Endothelial cell of umbilical vein (primary cell): Measurements from ENCODE around the gene CUX1. TPM values are rescaled to one million over a fixed set of nuclear protein-coding genes. Genes with fewer than 3 reads are reported as not detected.
A peak's percentile ranks its signal among the peaks of the same experiment; 100 is the strongest.

Experiments
- BruUV-seq: library from RNA; stranded (reverse); fragments of 400-500 nt; replicated peaks from 2 replicates; lab custom pipeline; 2021; lab: Mats Ljungman, UMichigan
- CTCF ChIA-PET: fragments of 300-600, 350-600 bp; sonication (Branson Sonifier 250); formaldehyde crosslinking; loops from one replicate; lab custom pipeline; 2021; ENCODE audit warnings: antibody characterized with exemption, inconsistent platforms; lab: Charles Lee
- POLR2A ChIA-PET: fragments of 300-600, 350-600 bp; sonication (Branson Sonifier 250); formaldehyde crosslinking; loops from one replicate; lab custom pipeline; 2021; ENCODE audit warnings: antibody characterized with exemption, inconsistent platforms; lab: Charles Lee
- DNase-seq: peaks from one replicate; pipeline ENCODE4 v3.0.0-alpha.2; 2011; ENCODE audit warnings: low read depth, low spot score
- FAIRE-seq: peaks from 2 replicates; lab custom pipeline; 2011; peaks lifted over from hg19 to GRCh38; lab: Jason Lieb, UNC
- H2AFZ ChIP-seq: 2 replicates; pipeline ENCODE4 v1.6.0; 2012; ENCODE audit warnings: low read depth, low read length, control low read depth, inconsistent platforms
- H3K27ac ChIP-seq: 2 replicates; pipeline ENCODE4 v1.5.1; 2011; ENCODE audit warnings: low read depth, mild to moderate bottlenecking, control low read depth, low read length, moderate library complexity; ENCODE audit not compliant: insufficient read depth
- H3K27me3 ChIP-seq, 2 experiments: 2 replicates each; pipeline versions ENCODE4 v1.6.0 to v1.6.1; 2011; ENCODE audit warnings: low read length in 2 of 2, mixed read lengths in 1 of 2; ENCODE audit not compliant: control insufficient read depth in 2 of 2, insufficient read depth in 2 of 2
- H3K36me3 ChIP-seq, 2 experiments: 2 replicates in 1 of 2; 3 replicates in 1 of 2; pipeline ENCODE4 v1.5.1; 2011; ENCODE audit warnings: low read length in 2 of 2, mild to moderate bottlenecking in 1 of 2, moderate library complexity in 1 of 2; ENCODE audit not compliant: control insufficient read depth in 2 of 2, insufficient read depth in 2 of 2; ENCODE audit errors: extremely low read depth in 1 of 2
- H3K4me1 ChIP-seq: 3 replicates; pipeline ENCODE4 v1.5.1; 2011; ENCODE audit warnings: mild to moderate bottlenecking, low read length; ENCODE audit not compliant: control insufficient read depth, insufficient read depth; ENCODE audit errors: extremely low read depth
- H3K4me2 ChIP-seq: 2 replicates; pipeline ENCODE4 v1.6.1; 2011; ENCODE audit warnings: low read length, control low read depth, mixed read lengths; ENCODE audit not compliant: insufficient read depth
- H3K4me3 ChIP-seq, 3 experiments: fragments of 200-600 bp in 1 of 3; sonication (generic), shearing (Covaris generic) in 1 of 3; replicated peaks in 1 of 3; 2 replicates each; pipeline ENCODE4 v1.5.1; 2011 to 2016; ENCODE audit warnings: control low read depth in 3 of 3, low read length in 3 of 3, mild to moderate bottlenecking in 2 of 3, inconsistent platforms in 1 of 3, low read depth in 1 of 3, moderate library complexity in 1 of 3; ENCODE audit not compliant: insufficient read depth in 1 of 3
- H3K79me2 ChIP-seq: 2 replicates; pipeline ENCODE4 v1.6.0; 2012; ENCODE audit warnings: low read length, inconsistent platforms; ENCODE audit not compliant: control insufficient read depth, insufficient read depth
- H3K9ac ChIP-seq: replicated peaks from 2 replicates; pipeline ENCODE3; 2011; ENCODE audit warnings: low read length, control low read depth; ENCODE audit not compliant: insufficient read depth; ENCODE audit errors: extremely low read depth
- H3K9me1 ChIP-seq: replicated peaks from 3 replicates; pipeline ENCODE4 v1.6.0; 2011; ENCODE audit warnings: mild to moderate bottlenecking, low read length; ENCODE audit not compliant: control insufficient read depth, insufficient read depth; ENCODE audit errors: extremely low read depth
- H3K9me3 ChIP-seq: replicated peaks from 2 replicates; pipeline ENCODE4 v1.5.1; 2012; ENCODE audit warnings: low read length, inconsistent platforms; ENCODE audit not compliant: control insufficient read depth, insufficient read depth
- H4K20me1 ChIP-seq: replicated peaks from 2 replicates; pipeline ENCODE3; 2011; ENCODE audit warnings: mild to moderate bottlenecking, low read length; ENCODE audit not compliant: control insufficient read depth, insufficient read depth; ENCODE audit errors: extremely low read depth
- EZH2 ChIP-seq: IDR thresholded peaks from 2 replicates; pipeline ENCODE4 v1.6.1; 2012; ENCODE audit warnings: borderline replicate concordance, low read depth, mild to moderate bottlenecking, moderate library complexity, low read length, inconsistent platforms; ENCODE audit not compliant: severe bottlenecking
- FOS ChIP-seq: IDR thresholded peaks from 2 replicates; pipeline ENCODE4 v1.6.1; 2011; ENCODE audit warnings: mild to moderate bottlenecking, low read length, moderate library complexity, borderline replicate concordance; ENCODE audit not compliant: insufficient read depth
- GATA2 ChIP-seq: IDR thresholded peaks from 2 replicates; pipeline ENCODE4 v1.7.0; 2011; ENCODE audit warnings: low read depth, mild to moderate bottlenecking, moderate library complexity, mixed read lengths, low read length; ENCODE audit not compliant: insufficient read length, insufficient read depth
- JUN ChIP-seq: IDR thresholded peaks from 2 replicates; pipeline ENCODE4 v1.6.1; 2011; ENCODE audit warnings: borderline replicate concordance, low read depth; ENCODE audit not compliant: insufficient read length, insufficient read depth
- MYC ChIP-seq: IDR thresholded peaks from one replicate; pipeline ENCODE4 v1.6.1; 2011; ENCODE audit warnings: mild to moderate bottlenecking, low read depth, low read length
- POLR2A ChIP-seq: IDR thresholded peaks from 2 replicates; pipeline ENCODE4 v1.6.1; 2012; ENCODE audit warnings: low read depth, mild to moderate bottlenecking, control low read depth, low read length
- POLR2AphosphoS5 ChIP-seq: IDR thresholded peaks from 2 replicates; pipeline ENCODE4 v1.6.1; 2012; ENCODE audit warnings: low read depth, mild to moderate bottlenecking, control low read depth, low read length, moderate library complexity; ENCODE audit not compliant: insufficient read depth
- dilution Hi-C: fragments of 300-500 bp; cut with MboI; formaldehyde crosslinking; loops from one replicate; pipeline ENCODE4 v1.15.0; 2019; ENCODE audit warnings: low sequenced_read_pairs; ENCODE audit not compliant: extremely low pct_ligation_motif_present
- intact Hi-C: fragments of 100-400 bp; cut with micrococcal nuclease; formaldehyde crosslinking; loops from one replicate; pipeline ENCODE4 v1.10.0; 2022
- polyA plus RNA-seq, 4 experiments: library from polyadenylated mRNA; depleted of rRNA in 3 of 4; stranded (reverse) in 3 of 4; unstranded in 1 of 4; fragments of >200 nt; gene quantifications; 2 replicates each; pipeline versions ENCODE4 v1.2.1 to v1.2.3, GENCODE V29; 2011 to 2012; ENCODE audit warnings: missing spikeins in 1 of 4
- total RNA-seq: library from RNA; stranded (reverse); gene quantifications from 2 replicates; pipeline ENCODE4 v1.2.3, GENCODE V29; 2021
- TF ChIP-seq, protein P1 (sequence below), 2 donors: IDR thresholded peaks; 1 replicate in 1 of 2; 2 replicates in 1 of 2; pipeline ENCODE4 v1.5.1; 2011; ENCODE audit warnings: low read length in 2 of 2, mild to moderate bottlenecking in 2 of 2, moderate library complexity in 2 of 2, control low read depth in 1 of 2, inconsistent platforms in 1 of 2, low read depth in 1 of 2; ENCODE audit not compliant: insufficient read depth in 1 of 2; ENCODE audit errors: extremely low read depth in 1 of 2
- TF ChIP-seq, protein P2 (sequence below): IDR thresholded peaks from 2 replicates; pipeline ENCODE4 v1.6.1; 2011; ENCODE audit not compliant: insufficient read depth, insufficient read length

The CUX1 gene
- total and polyA plus RNA-seq, 2 donors (not counting 3 experiments of a cell fraction or from before 2014, with no cell fraction given), result 13.8 to 49.8 TPM

DNA sequence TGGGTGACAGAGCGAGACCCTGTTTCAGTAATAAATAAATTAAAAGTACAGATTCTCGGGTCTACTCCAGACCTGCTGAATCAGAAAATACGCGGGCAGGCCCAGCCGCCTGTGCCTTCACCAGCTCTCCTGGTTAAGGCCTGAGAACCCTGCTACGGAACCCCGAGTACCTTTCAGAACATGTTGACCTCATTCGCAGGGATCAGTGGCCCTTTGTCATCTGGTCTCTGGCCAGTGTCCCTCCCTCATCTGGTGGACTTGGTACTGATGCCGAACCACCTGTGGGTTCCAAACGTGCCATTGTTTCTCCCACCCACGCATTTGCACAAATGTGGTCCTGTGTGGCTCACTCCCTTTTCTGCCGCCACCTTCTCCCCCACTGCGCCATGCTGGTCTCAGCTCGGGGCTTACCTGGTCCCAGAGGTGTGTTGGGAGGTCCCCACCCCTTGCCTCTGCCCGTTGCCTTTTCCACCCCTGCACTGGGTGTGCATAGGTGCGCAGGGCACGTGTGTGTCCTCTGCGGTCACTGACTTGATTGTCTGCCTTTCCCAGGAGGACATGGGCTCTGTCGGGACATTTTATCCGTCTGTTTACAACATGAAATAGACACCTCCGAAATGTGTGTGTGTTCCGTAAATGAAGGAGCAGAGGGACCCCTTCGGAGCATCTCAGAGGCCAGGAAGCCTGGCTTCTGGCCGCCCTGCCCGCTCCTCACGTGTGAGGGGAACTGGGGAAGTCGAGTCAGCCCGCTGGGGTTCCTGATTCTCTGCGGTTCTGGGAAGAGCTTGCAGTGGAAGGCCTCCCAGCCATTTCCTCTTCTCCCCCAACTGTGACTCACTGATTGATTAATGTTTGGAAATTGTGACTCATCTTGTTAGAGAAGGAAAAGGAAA is 135.2 kb downstream of the CUX1 start:
- H2AFZ ChIP-seq, result peak overlapping the region; percentile 9
- POLR2A ChIA-PET, result interaction anchor here (0.6 to 0.7 kb wide), 2 partner anchors 54 to 231 kb away, joined by 6 to 7 read pairs; no protein-coding TSS in a partner anchor
- no peaks in the 10 kb centered on the region for H3K36me3 ChIP-seq
- no peaks in the 10 kb centered on the region for H4K20me1 ChIP-seq
- TF ChIP-seq MYC (no peak), POLR2AphosphoS5 (peak; percentile 47), JUN (peak; percentile 99), FOS (peak; percentile 97)
- peak overlapping the region; percentile 88 for H3K27ac ChIP-seq
- no peaks in the 10 kb centered on the region for H3K9me1 ChIP-seq
- FAIRE-seq, result peak; percentile 82
- H3K27me3 ChIP-seq, result no peaks in the 10 kb centered on the region
- H3K4me1 ChIP-seq, result peaks cover 34% of the 10 kb centered on the region
- H3K9ac ChIP-seq, result peak overlapping the region; percentile 65
- BruUV-seq, result no TSS peak
- peak; percentile 96 for DNase-seq
- dilution Hi-C loops, result no loop called here
- CTCF ChIA-PET, result interaction anchor here (0.7 to 1.8 kb wide), 5 partner anchors 16 to 210 kb away, joined by 3 to 4 read pairs (median 4); no protein-coding TSS in a partner anchor
- H3K79me2 ChIP-seq, result peaks cover 4% of the 10 kb centered on the region
- intact Hi-C loops, result loop anchor here (1.0 to 10.0 kb wide), 3 partner anchors 69 to 268 kb away; no protein-coding TSS in a partner anchor
- H3K4me2 ChIP-seq, result peak overlapping the region; percentile 89
- H3K9me3 ChIP-seq, result no peaks in the 10 kb centered on the region
- H3K4me3 ChIP-seq, result no peak overlapping the region

GRCh38 chr7:101953248-101953819 is 135.9 kb downstream of the CUX1 start:
- Histone ChIP-seq H3K9ac (peak overlapping the region; percentile 65), H3K4me2 (peak overlapping the region; percentile 89), H3K27me3 (no peaks in the 10 kb centered on the region), H3K4me1 (peaks cover 28% of the 10 kb centered on the region), H3K79me2 (peaks cover 4% of the 10 kb centered on the region), H3K36me3 (no peaks in the 10 kb centered on the region), H3K27ac (peak overlapping the region; percentile 88), H3K4me3 (peak overlapping the region in 1 of 3 experiments; percentile 43), H3K9me1 (no peaks in the 10 kb centered on the region), H3K9me3 (no peaks in the 10 kb centered on the region), H2AFZ (peak overlapping the region; percentile 38), H4K20me1 (no peaks in the 10 kb centered on the region)
- FAIRE-seq (peak; percentile 40), DNase-seq (no peak)
- intact Hi-C loops (loop anchor here (1.0 to 10.0 kb wide), 3 partner anchors 70 to 269 kb away; no protein-coding TSS in a partner anchor), dilution Hi-C loops (no loop called here)
- ChIA-PET POLR2A (interaction anchor here (0.6 to 0.7 kb wide), 2 partner anchors 55 to 231 kb away, joined by 6 to 7 read pairs; no protein-coding TSS in a partner anchor), CTCF (interaction anchor here (0.7 to 1.8 kb wide), 5 partner anchors 17 to 210 kb away, joined by 3 to 4 read pairs (median 4); no protein-coding TSS in a partner anchor)
- TF ChIP-seq, protein P1, sequence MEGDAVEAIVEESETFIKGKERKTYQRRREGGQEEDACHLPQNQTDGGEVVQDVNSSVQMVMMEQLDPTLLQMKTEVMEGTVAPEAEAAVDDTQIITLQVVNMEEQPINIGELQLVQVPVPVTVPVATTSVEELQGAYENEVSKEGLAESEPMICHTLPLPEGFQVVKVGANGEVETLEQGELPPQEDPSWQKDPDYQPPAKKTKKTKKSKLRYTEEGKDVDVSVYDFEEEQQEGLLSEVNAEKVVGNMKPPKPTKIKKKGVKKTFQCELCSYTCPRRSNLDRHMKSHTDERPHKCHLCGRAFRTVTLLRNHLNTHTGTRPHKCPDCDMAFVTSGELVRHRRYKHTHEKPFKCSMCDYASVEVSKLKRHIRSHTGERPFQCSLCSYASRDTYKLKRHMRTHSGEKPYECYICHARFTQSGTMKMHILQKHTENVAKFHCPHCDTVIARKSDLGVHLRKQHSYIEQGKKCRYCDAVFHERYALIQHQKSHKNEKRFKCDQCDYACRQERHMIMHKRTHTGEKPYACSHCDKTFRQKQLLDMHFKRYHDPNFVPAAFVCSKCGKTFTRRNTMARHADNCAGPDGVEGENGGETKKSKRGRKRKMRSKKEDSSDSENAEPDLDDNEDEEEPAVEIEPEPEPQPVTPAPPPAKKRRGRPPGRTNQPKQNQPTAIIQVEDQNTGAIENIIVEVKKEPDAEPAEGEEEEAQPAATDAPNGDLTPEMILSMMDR (IDR thresholded peaks at IDR 0.05; ENCODE audit: extremely low read depth in 1 of 2, insufficient read depth in 1 of 2, low read depth in 1 of 2, low read length in 2 of 2), result no peak
- TF ChIP-seq, protein P2, sequence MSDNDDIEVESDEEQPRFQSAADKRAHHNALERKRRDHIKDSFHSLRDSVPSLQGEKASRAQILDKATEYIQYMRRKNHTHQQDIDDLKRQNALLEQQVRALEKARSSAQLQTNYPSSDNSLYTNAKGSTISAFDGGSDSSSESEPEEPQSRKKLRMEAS, result no peak
- TF ChIP-seq POLR2A (no peak), EZH2 (no peak), GATA2 (no peak), POLR2AphosphoS5 (no peak), MYC (no peak), JUN (no peak), FOS (no peak)
- TSS peak; percentile 76 for BruUV-seq
